ENCODE data around the gene PCBP3.

DNA sequence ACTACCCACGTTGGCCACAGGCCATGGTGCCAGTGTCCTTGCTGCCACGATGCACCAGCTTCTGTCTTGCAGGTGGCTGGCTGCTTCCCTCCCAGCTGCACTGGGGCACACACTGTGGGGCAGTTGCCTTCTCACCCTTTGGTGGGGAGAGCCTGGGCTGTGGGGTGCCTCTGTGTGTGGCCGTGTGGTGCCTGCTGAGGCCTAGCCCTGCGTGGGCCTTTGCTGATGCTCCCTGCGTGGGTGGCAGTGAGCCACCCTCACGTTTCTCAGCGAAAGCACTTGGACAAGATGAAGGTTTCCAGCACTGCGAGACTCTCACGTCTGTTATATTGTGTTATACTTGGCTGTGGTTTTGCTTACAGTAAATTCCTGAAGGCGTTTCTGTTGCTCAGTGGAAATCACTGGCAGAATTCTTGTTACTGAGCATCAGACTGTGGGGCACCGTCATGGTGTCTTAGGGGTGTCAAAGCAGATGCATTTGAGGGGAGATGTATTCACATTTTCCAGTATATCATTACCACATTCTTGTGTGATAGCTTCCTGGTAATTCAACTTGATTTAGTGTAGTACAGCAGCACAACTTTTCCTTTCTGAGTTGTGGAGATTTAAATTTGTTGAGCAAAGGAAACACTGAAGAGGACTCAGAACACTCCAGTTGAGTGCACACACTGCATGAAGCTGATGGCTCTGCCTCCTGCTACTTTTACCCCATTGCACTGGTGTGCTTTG is 124.7 kb downstream of the PCBP3 start:
- TF ChIP-seq, protein P1, sequence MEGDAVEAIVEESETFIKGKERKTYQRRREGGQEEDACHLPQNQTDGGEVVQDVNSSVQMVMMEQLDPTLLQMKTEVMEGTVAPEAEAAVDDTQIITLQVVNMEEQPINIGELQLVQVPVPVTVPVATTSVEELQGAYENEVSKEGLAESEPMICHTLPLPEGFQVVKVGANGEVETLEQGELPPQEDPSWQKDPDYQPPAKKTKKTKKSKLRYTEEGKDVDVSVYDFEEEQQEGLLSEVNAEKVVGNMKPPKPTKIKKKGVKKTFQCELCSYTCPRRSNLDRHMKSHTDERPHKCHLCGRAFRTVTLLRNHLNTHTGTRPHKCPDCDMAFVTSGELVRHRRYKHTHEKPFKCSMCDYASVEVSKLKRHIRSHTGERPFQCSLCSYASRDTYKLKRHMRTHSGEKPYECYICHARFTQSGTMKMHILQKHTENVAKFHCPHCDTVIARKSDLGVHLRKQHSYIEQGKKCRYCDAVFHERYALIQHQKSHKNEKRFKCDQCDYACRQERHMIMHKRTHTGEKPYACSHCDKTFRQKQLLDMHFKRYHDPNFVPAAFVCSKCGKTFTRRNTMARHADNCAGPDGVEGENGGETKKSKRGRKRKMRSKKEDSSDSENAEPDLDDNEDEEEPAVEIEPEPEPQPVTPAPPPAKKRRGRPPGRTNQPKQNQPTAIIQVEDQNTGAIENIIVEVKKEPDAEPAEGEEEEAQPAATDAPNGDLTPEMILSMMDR (IDR thresholded peaks at IDR 0.05; ENCODE audit: insufficient read depth, low read length), result no peak
- no peak for TF ChIP-seq POLR2AphosphoS5 (IDR thresholded peaks at IDR 0.05; ENCODE audit: low read depth)
- TF ChIP-seq, protein P2, sequence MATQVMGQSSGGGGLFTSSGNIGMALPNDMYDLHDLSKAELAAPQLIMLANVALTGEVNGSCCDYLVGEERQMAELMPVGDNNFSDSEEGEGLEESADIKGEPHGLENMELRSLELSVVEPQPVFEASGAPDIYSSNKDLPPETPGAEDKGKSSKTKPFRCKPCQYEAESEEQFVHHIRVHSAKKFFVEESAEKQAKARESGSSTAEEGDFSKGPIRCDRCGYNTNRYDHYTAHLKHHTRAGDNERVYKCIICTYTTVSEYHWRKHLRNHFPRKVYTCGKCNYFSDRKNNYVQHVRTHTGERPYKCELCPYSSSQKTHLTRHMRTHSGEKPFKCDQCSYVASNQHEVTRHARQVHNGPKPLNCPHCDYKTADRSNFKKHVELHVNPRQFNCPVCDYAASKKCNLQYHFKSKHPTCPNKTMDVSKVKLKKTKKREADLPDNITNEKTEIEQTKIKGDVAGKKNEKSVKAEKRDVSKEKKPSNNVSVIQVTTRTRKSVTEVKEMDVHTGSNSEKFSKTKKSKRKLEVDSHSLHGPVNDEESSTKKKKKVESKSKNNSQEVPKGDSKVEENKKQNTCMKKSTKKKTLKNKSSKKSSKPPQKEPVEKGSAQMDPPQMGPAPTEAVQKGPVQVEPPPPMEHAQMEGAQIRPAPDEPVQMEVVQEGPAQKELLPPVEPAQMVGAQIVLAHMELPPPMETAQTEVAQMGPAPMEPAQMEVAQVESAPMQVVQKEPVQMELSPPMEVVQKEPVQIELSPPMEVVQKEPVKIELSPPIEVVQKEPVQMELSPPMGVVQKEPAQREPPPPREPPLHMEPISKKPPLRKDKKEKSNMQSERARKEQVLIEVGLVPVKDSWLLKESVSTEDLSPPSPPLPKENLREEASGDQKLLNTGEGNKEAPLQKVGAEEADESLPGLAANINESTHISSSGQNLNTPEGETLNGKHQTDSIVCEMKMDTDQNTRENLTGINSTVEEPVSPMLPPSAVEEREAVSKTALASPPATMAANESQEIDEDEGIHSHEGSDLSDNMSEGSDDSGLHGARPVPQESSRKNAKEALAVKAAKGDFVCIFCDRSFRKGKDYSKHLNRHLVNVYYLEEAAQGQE (IDR thresholded peaks at IDR 0.05; ENCODE audit: insufficient replicate concordance, low read depth), result no peak
